ENCODE results near the gene PFDN6.

Gene PFDN6

DNA sequence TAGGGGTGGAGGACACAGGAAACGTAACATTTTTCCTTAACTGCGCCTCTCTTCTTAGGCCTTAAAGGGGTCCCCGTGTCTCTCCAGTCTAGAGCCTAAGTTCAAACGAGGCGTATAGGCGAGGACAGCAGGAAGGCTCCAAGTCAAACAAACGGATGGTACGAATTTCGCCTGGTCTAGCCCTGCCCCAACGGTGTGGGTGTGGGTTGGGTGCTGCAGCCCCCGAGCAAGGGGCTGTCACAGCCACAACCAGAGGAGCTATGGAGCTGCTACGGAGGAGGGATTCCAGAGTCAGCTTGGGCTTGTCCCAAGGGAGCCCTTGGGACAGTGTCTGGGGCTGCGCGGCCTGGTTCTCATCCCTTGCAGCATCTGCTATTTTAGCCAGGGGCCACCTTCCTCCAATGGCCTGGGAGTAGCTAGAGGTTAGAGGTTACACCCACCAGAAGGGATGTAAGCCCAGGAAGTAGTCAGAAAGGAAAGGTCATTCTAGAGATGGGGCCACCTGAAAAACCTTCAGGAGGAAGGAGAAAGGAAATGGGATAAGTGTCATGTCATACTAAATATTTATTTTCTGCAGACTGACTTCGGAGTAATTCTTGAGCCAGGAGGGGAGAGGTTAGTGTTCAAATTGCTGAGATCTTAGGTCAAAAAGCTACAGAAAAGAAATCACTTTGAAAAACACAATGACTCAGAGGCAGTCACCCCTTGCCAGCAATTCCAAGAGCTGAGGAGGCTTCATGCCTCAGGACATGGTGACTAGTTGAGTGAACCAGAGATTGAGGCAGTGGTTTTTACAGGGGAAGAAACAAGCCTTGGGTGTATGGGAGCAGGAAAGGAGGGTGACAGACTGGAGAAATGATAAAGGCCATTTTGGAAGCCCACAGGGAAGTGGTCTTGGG, 39.4 kb upstream of the PFDN6 start:
- Histone ChIP-seq H3F3A (ENCODE audit: insufficient read depth, low read length) (peaks cover 6% of the 10 kb centered on the region), H3K9me2 (replicated peaks; ENCODE audit: insufficient read depth, low read length) (no peaks in the 10 kb centered on the region), H3K4me2 (ENCODE audit: low read depth, low read length) (peak overlapping the region; percentile 94), H2AFZ (ENCODE audit: low read length) (peak overlapping the region; percentile 62), H3K79me2 (ENCODE audit: low read length) (peaks cover 12% of the 10 kb centered on the region), H4K20me1 (ENCODE audit: insufficient read depth, low read length) (no peaks in the 10 kb centered on the region), H3K9ac (ENCODE audit: low read length) (peak overlapping the region; percentile 82), H3K36me3 (replicated peaks; ENCODE audit: insufficient read depth, low read length) (no peaks in the 10 kb centered on the region), H3K4me1 (ENCODE audit: low read length) (peaks cover 10% of the 10 kb centered on the region), H3K27me3 (replicated peaks; ENCODE audit: insufficient read depth, low read length) (no peaks in the 10 kb centered on the region), H3K9me3 (replicated peaks; ENCODE audit: insufficient read depth, low read length) (no peaks in the 10 kb centered on the region), H3K4me3 (ENCODE audit: low read length) (peak overlapping the region; percentile 75), H3K27ac (ENCODE audit: low read length) (peak overlapping the region; percentile 77)
- TF ChIP-seq EZH2 (optimal IDR thresholded peaks at IDR 0.05; ENCODE audit: low read depth, low read length) = no peak
- TF ChIP-seq CTCF (IDR thresholded peaks at IDR 0.05; ENCODE audit: low read length) = no peak
- TF ChIP-seq EZH2phosphoT487 (IDR thresholded peaks at IDR 0.05; ENCODE audit: low read length) = no peak
- DNase-seq = no peak

GRCh38 chr6:33250731-33251130, 38.7 kb upstream of the PFDN6 start:
- peaks cover 12% of the 10 kb centered on the region for H3K79me2 ChIP-seq (ENCODE audit: low read length)
- H3K36me3 ChIP-seq (replicated peaks; ENCODE audit: insufficient read depth, low read length) = no peaks in the 10 kb centered on the region
- H4K20me1 ChIP-seq (ENCODE audit: insufficient read depth, low read length) = no peaks in the 10 kb centered on the region
- H3K9me2 ChIP-seq (replicated peaks; ENCODE audit: insufficient read depth, low read length) = no peaks in the 10 kb centered on the region
- H3K27ac ChIP-seq (ENCODE audit: low read length) = no peak overlapping the region
- DNase-seq = no peak
- no peaks in the 10 kb centered on the region for H3K27me3 ChIP-seq (replicated peaks; ENCODE audit: insufficient read depth, low read length)
- H3K9ac ChIP-seq (ENCODE audit: low read length) = no peak overlapping the region
- peaks cover 6% of the 10 kb centered on the region for H3F3A ChIP-seq (ENCODE audit: insufficient read depth, low read length)
- peaks cover 10% of the 10 kb centered on the region for H3K4me1 ChIP-seq (ENCODE audit: low read length)
- H3K9me3 ChIP-seq (replicated peaks; ENCODE audit: insufficient read depth, low read length) = no peaks in the 10 kb centered on the region
- H3K4me3 ChIP-seq (ENCODE audit: low read length) = no peak overlapping the region
- H2AFZ ChIP-seq (ENCODE audit: low read length) = no peak overlapping the region
- H3K4me2 ChIP-seq (ENCODE audit: low read depth, low read length) = peak overlapping the region; percentile 94; the same call in 1 of the 2 replicates
- TF ChIP-seq CTCF (IDR thresholded peaks at IDR 0.05; ENCODE audit: low read length) (no peak), EZH2phosphoT487 (IDR thresholded peaks at IDR 0.05; ENCODE audit: low read length) (no peak), EZH2 (optimal IDR thresholded peaks at IDR 0.05; ENCODE audit: low read depth, low read length) (no peak)

GRCh38 chr6:33251395-33252012, 37.9 kb upstream of the PFDN6 start:
- Histone ChIP-seq H3K4me1 (ENCODE audit: low read length) (peaks cover 10% of the 10 kb centered on the region), H3K27ac (ENCODE audit: low read length) (no peak overlapping the region), H3K4me3 (ENCODE audit: low read length) (no peak overlapping the region), H3K36me3 (replicated peaks; ENCODE audit: insufficient read depth, low read length) (no peaks in the 10 kb centered on the region), H3F3A (ENCODE audit: insufficient read depth, low read length) (peaks cover 6% of the 10 kb centered on the region), H3K9me2 (replicated peaks; ENCODE audit: insufficient read depth, low read length) (no peaks in the 10 kb centered on the region), H3K4me2 (ENCODE audit: low read depth, low read length) (no peak overlapping the region), H3K9ac (ENCODE audit: low read length) (no peak overlapping the region), H3K9me3 (replicated peaks; ENCODE audit: insufficient read depth, low read length) (no peaks in the 10 kb centered on the region), H2AFZ (ENCODE audit: low read length) (no peak overlapping the region), H3K79me2 (ENCODE audit: low read length) (peaks cover 12% of the 10 kb centered on the region), H4K20me1 (ENCODE audit: insufficient read depth, low read length) (no peaks in the 10 kb centered on the region), H3K27me3 (replicated peaks; ENCODE audit: insufficient read depth, low read length) (no peaks in the 10 kb centered on the region)
- TF ChIP-seq EZH2phosphoT487 (IDR thresholded peaks at IDR 0.05; ENCODE audit: low read length) (no peak), CTCF (IDR thresholded peaks at IDR 0.05; ENCODE audit: low read length) (no peak; the same call in 1 of the 2 replicates), EZH2 (optimal IDR thresholded peaks at IDR 0.05; ENCODE audit: low read depth, low read length) (no peak)
- no peak for DNase-seq

All from MM.1S (cell line).